ENCODE results near the gene NACC1. TPM values are rescaled to one million over a fixed set of nuclear protein-coding genes. Genes with fewer than 3 reads are reported as not detected.

NACC1 gene
- total RNA-seq, 1 donor = 53.9 TPM

- no peaks in the 10 kb centered on the region for H3K4me1 ChIP-seq (ENCODE audit: insufficient read depth, low read length)
- no peak overlapping the region for H3K4me2 ChIP-seq (ENCODE audit: insufficient read depth, low read length)
- no peak overlapping the region for H3K27ac ChIP-seq (ENCODE audit: low read depth, low read length)
- H4K20me1 ChIP-seq (ENCODE audit: insufficient read depth, low read length) = peaks cover 23% of the 10 kb centered on the region
- H3K9me3 ChIP-seq (ENCODE audit: low read depth, low read length) = no peaks in the 10 kb centered on the region
- peaks cover 21% of the 10 kb centered on the region for H3K79me2 ChIP-seq (ENCODE audit: insufficient read depth, low read length)
- DNase-seq (ENCODE audit: insufficient read length, low spot score, missing footprints) = no peak
- H2AFZ ChIP-seq (ENCODE audit: low read length) = no peak overlapping the region
- no peaks in the 10 kb centered on the region for H3K27me3 ChIP-seq (ENCODE audit: insufficient read depth, low read length)
- no peak for TF ChIP-seq CTCF (IDR thresholded peaks at IDR 0.05; ENCODE audit: extremely low read depth, low read depth, low read length)
- H3K4me3 ChIP-seq (ENCODE audit: insufficient read depth, low read length) = no peak overlapping the region
- peaks cover 65% of the 10 kb centered on the region for H3K36me3 ChIP-seq (ENCODE audit: insufficient read depth, low read length)
Measured at GRCh38 chr19:13076320-13076719, 41.7 kb upstream of the NACC1 start.

GRCh38 chr19:13076787-13077186, 41.3 kb upstream of the NACC1 start:
- Histone ChIP-seq H3K27ac (ENCODE audit: low read depth, low read length) (no peak overlapping the region), H3K9me3 (ENCODE audit: low read depth, low read length) (no peaks in the 10 kb centered on the region), H3K79me2 (ENCODE audit: insufficient read depth, low read length) (peaks cover 16% of the 10 kb centered on the region), H3K27me3 (ENCODE audit: insufficient read depth, low read length) (no peaks in the 10 kb centered on the region), H3K4me1 (ENCODE audit: insufficient read depth, low read length) (no peaks in the 10 kb centered on the region), H3K36me3 (ENCODE audit: insufficient read depth, low read length) (peaks cover 69% of the 10 kb centered on the region), H4K20me1 (ENCODE audit: insufficient read depth, low read length) (peaks cover 23% of the 10 kb centered on the region), H3K4me3 (ENCODE audit: insufficient read depth, low read length) (no peak overlapping the region), H2AFZ (ENCODE audit: low read length) (no peak overlapping the region), H3K4me2 (ENCODE audit: insufficient read depth, low read length) (no peak overlapping the region)
- TF ChIP-seq CTCF (IDR thresholded peaks at IDR 0.05; ENCODE audit: extremely low read depth, low read depth, low read length) = no peak
- no peak for DNase-seq (ENCODE audit: insufficient read length, low spot score, missing footprints)

GRCh38 chr19:13077240-13077639, 40.8 kb upstream of the NACC1 start:
- no peak overlapping the region for H3K4me2 ChIP-seq (ENCODE audit: insufficient read depth, low read length)

GRCh38 chr19:13078381-13078780, 39.7 kb upstream of the NACC1 start:
- H3K4me1 ChIP-seq (ENCODE audit: insufficient read depth, low read length) = no peaks in the 10 kb centered on the region
- H2AFZ ChIP-seq (ENCODE audit: low read length) = no peak overlapping the region
- no peaks in the 10 kb centered on the region for H3K9me3 ChIP-seq (ENCODE audit: low read depth, low read length)
- H3K4me3 ChIP-seq (ENCODE audit: insufficient read depth, low read length) = no peak overlapping the region
- H4K20me1 ChIP-seq (ENCODE audit: insufficient read depth, low read length) = peaks cover 17% of the 10 kb centered on the region
- H3K4me2 ChIP-seq (ENCODE audit: insufficient read depth, low read length) = no peak overlapping the region
- H3K36me3 ChIP-seq (ENCODE audit: insufficient read depth, low read length) = peaks cover 81% of the 10 kb centered on the region
- no peak for TF ChIP-seq CTCF (IDR thresholded peaks at IDR 0.05; ENCODE audit: extremely low read depth, low read depth, low read length)
- no peak for DNase-seq (ENCODE audit: insufficient read length, low spot score, missing footprints)
- H3K27ac ChIP-seq (ENCODE audit: low read depth, low read length) = no peak overlapping the region
- no peaks in the 10 kb centered on the region for H3K27me3 ChIP-seq (ENCODE audit: insufficient read depth, low read length)
- H3K79me2 ChIP-seq (ENCODE audit: insufficient read depth, low read length) = peaks cover 4% of the 10 kb centered on the region

More at GRCh38 chr19:13077240-13077639, 40.8 kb upstream of the NACC1 start:
- no peak for DNase-seq (ENCODE audit: insufficient read length, low spot score, missing footprints)
- Histone ChIP-seq H3K9me3 (ENCODE audit: low read depth, low read length) (no peaks in the 10 kb centered on the region), H3K4me3 (ENCODE audit: insufficient read depth, low read length) (no peak overlapping the region), H3K27me3 (ENCODE audit: insufficient read depth, low read length) (no peaks in the 10 kb centered on the region), H2AFZ (ENCODE audit: low read length) (no peak overlapping the region), H3K79me2 (ENCODE audit: insufficient read depth, low read length) (peaks cover 12% of the 10 kb centered on the region), H3K4me1 (ENCODE audit: insufficient read depth, low read length) (no peaks in the 10 kb centered on the region), H3K27ac (ENCODE audit: low read depth, low read length) (no peak overlapping the region), H3K36me3 (ENCODE audit: insufficient read depth, low read length) (peaks cover 73% of the 10 kb centered on the region), H4K20me1 (ENCODE audit: insufficient read depth, low read length) (peaks cover 20% of the 10 kb centered on the region)
- TF ChIP-seq CTCF (IDR thresholded peaks at IDR 0.05; ENCODE audit: extremely low read depth, low read depth, low read length) = no peak

Data from osteoblast (primary cell).